Measurements from ENCODE around the gene RIMS3.
"Not testable (repeated sequence)": the region's sequence is repeated elsewhere in the genome, so short reads cannot be mapped to it uniquely, and the experiment has no call there.

Gene RIMS3

DNA sequence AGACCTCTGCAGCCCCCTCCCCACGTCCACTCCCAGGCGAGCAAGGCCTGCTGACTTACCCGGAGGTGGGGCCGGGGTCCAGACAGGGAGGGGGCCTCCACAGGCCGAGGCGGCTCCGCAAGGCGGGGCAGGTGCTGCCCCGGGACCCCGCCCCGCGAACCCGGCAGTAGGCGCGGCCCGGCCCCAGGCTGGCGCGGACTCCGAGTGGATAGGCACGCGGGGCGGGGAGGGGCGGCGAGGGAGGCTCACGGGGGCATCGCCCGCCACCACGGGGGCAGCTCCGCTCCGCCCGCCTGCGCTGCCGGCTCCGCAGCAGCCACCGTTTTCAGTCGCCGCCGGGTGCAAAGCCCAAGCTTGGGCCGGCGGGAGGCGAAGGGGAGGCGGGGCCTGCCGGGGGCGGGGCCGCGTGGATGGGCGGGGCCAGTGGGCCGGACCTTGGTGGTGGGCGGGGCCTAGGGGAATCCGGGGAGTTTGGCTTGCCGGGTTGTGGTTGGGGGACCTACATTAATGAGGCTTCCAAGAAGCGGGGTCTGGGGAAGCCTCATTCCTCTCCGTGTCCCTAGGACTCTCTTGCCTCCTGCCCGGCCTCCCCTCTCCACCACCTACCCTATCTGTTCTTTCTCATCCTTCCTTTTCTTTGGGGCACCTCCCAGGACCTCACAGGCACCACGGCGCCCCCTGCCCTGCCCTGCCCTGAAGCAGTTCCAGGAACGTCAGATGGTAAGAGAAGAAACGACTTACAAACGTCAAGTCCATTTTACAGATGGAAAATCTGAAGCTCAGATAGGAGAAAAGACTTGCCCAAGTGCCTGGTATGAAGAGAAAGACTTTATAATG, at the start of gene RIMS3:
Gene RIMS3, minus strand, starts transcription at position 348 of the 837 bp plus-strand sequence. CDS start 23,757 bp downstream, outside the sequence.
- DNase-seq (ENCODE audit: low read depth), result peak; percentile 39

GRCh38 chr1:40712997-40713396, 47.5 kb upstream of the RIMS3 start:
- no peak for DNase-seq (ENCODE audit: low read depth)

DNA sequence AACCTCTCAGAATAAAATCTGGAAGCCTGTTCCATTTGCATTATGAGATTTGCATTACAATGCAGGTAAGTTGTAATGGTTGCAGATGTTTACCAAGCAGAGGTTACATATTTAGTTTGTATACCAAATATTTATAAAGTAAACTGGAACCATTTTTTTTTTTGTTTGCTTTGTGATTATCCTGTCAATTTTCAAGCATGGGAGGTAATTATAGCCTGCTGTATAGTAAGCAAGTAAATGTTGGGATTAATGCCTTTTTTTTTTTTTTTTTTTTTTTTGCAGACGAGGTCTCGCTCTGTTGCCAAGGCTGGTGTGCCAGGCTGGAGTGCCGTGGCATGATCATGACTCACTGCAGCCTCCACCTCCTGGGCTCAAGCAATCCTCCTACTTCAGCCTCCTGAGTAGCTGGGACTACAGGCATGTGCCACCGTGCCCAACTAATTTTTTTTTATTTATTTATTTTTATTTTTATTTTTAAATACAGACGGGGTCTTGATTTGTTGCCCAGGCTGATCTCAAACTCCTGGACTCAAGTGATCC, 47.0 kb upstream of the RIMS3 start:
- no peak for DNase-seq (ENCODE audit: low read depth)

DNA sequence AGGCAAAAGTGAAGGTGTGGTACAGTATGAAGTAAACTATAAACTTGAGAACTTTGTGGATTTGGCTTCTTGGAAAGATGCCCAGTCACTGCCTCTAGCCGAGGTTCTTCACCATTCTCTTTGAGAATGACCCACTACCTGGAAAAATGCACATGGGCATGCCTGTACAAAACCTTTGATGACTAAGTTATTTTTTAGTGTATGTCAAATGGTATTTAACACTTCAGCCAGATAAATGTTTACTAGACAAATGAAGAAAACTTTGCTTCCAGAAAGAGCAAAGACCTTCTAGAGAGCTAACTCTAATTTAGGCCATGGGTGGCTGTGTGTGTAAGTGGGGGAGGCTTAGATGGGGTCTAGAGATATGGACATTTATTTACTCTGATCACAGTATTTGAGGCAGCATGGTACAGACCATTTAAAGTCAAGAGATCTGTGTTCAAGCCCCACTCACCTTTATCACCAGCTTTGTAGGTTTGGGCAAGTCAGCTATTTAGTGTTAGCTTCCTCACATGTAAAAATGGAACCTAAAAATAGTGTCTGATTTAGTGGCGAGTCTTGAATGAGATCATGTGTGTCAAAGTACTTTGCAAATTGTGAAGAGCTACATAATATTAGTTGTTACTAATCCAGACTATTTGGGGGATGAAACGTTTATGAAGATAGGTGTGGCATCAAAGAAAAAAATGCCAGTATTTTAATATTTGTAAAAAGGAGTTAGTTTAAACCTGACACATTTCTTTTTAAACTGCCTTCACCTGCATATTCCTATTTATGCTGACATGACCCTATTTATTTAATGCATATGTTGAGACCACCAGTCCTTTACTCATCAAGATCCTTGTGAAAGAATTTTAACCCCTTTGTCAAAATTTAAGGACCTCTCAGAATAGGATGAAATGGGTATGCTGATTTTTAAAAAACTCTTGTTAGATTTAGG, 46.3 kb upstream of the RIMS3 start:
- DNase-seq (ENCODE audit: low read depth), result peak; percentile 81

- DNase-seq (ENCODE audit: low read depth), result no peak
These were observed 45.3 kb upstream of the RIMS3 start for GRCh38 chr1:40710581-40711315.

DNA sequence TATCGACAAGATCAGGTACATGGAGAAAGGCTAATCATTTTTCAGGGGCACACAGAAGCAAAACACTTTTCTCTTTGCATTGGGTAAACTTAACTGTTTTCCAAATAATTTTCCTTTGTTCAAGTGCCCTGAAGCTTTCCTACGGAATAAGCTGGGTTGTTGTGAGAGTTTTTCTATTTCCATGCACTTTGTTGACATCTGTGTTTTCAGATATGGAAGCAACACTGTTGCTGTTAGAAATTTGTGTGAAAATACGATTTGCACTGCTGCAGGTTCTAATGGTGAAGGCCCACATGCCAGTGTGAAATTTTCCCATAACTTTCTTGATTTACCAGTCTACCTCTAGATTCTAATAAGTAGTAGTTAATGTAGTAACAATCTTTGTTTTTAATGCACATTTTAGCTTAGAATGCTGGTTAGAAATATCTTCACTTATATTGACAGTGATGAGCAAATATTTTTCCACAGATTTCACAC, 44.4 kb upstream of the RIMS3 start:
- DNase-seq (ENCODE audit: low read depth), result no peak

GRCh38 chr1:40709100-40709801, 43.8 kb upstream of the RIMS3 start:
- peak; percentile 97 for DNase-seq (ENCODE audit: low read depth)

GRCh38 chr1:40708750-40709099, 43.2 kb upstream of the RIMS3 start:
- DNase-seq (ENCODE audit: low read depth), result peak; percentile 91

- no peak for DNase-seq (ENCODE audit: low read depth)
These were observed 41.1 kb upstream of the RIMS3 start for GRCh38 chr1:40706626-40707025.

- DNase-seq (ENCODE audit: low read depth), result no peak
These were observed 39.6 kb upstream of the RIMS3 start for GRCh38 chr1:40704817-40705733.

DNA sequence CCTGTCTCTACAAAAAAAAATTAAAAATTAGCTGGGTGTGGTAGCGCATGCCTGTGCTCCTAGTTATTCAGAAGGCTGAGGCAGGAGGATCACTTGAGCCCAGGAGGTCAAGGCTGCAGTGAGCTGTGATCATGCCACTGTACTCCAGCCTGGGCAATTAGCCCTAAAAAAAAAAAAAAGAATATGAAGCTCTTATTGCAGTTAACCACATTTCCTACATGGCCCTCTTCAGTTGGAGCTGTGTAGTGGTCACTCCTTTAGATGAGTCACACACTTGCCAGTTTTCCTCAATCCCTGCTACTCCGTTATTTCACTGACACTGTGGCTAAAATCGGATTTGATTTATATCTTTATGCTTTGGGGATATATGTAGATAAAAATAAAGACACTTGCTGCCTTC, 37.8 kb upstream of the RIMS3 start:
- DNase-seq (ENCODE audit: low read depth), result peak; percentile 89

DNA sequence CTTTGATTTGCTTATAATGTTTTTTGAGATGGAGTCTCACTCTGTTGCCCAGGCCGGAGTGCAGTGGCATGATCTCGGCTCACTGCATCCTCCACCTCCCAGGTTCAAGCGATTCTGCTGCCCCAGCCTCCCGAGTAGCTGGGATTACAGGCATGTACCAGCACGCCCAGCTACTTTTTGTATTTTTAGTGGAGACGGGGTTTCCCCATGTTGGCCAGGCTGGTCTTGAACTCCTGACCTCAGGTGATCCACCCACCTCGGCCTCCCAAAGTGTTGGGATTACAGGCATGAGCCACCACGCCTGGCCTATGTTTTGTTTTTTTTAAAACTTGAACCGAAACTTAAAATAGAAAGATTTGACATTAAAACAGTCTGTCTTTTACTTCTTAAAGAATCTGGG, 37.3 kb upstream of the RIMS3 start:
- not testable (repeated sequence) for DNase-seq (ENCODE audit: low read depth)

GRCh38 chr1:40701684-40702083, 36.2 kb upstream of the RIMS3 start:
- DNase-seq (ENCODE audit: low read depth), result no peak

GRCh38 chr1:40699787-40700186, 34.3 kb upstream of the RIMS3 start:
- no peak for DNase-seq (ENCODE audit: low read depth)

DNA sequence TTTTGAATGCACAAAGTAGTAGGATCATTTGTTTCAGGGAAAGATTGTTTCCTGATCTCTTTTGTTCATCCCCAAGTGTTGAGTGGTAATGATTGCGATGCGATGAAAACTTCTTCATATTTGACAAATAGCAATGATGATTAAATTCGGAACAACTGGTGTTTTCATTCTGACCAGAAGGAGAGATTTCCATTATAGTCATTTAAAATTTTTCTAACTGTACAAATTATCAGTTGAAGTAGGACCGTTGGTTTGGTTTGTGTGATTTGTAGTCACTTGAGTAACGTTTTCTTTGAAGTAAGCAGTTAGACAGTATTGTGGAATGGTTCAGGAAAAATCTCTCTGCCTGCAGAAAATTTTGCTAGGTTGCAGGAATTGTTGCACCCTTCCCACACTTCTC, 32.0 kb upstream of the RIMS3 start:
- no peak for DNase-seq (ENCODE audit: low read depth)

DNA sequence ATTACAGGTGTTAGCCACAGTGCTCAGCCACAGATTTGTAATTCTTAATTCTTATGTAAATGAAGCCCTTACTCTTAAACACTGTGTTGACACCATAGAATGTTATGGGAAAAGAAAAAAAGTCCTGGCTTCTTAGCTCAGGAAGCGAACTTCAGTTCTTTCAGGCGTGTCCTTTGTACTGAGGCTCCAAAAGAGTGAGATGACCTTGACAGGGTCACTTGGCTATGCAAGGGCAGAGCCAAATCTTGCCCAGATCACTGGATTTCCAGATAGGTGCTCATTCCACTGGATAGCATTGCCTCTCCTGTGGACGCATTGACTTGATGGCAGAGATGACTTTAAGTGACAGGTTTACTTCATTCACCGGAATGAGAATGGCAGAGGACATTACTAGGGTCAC, 30.8 kb upstream of the RIMS3 start:
- DNase-seq (ENCODE audit: low read depth), result no peak

- no peak for DNase-seq (ENCODE audit: low read depth)
These were observed 28.9 kb upstream of the RIMS3 start for GRCh38 chr1:40694353-40694874.

DNA sequence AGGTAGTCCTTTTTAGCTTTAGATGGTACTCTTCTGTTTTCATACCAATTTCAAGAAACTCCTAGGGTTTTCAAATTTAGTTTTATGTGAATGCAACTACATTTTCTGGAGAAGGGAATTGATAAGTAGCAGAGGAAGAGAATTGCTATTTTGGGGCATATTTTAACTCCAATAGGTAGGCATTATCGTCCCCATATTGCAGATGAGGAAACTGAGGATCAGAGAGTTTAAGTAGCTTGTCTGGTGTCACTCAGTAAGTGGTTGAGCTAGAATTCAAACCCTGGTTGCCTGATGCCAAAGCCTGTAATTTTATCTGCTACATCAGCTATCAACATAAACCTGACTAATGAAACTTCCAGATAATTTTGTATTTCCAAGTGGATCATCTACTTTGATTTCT, 27.9 kb upstream of the RIMS3 start:
- no peak for DNase-seq (ENCODE audit: low read depth)

DNA sequence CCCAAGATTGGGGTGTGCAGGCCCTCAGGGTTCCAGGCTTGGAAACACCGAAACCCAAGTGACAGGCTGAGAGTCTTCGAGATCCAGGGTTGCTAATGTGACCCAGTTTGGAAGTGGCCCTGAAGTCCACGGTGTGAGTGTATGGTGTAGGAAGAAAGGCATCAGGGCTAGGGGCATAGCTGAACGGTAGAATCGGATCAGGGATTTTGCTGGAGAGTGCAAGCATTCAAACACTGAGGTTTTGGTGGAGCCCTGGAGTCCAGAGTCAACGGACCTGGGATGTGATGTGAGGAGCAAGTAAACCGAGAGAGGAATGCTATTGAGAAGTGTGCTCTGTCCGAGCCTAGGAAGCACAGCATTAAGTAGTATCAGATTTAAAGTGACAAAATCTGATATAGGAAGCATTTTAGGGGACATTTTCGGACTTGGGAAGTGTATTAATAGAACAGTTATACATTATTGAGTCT, 27.0 kb upstream of the RIMS3 start:
- peak; percentile 45 for DNase-seq (ENCODE audit: low read depth)
